Kidney (tissue), 14 donors: ENCODE measurements around the gene LPXN. TPM values are rescaled to one million over a fixed set of nuclear protein-coding genes. Genes with fewer than 3 reads are reported as not detected.

ENCODE experiments used
- DNase-seq, 5 donors: peaks; one replicate each; pipeline ENCODE4 v3.0.0-alpha.2; 2013 to 2020
- FAIRE-seq: peaks from 2 replicates; lab custom pipeline; 2012; peaks lifted over from hg19 to GRCh38; lab: Jason Lieb, UNC
- H3K27ac ChIP-seq, 2 donors: one replicate each; pipeline ENCODE4 v1.7.0; 2013; ENCODE audit warnings: low read depth in 2 of 2, low read length in 2 of 2, inconsistent platforms in 1 of 2
- H3K27me3 ChIP-seq: one replicate; pipeline ENCODE4 v1.7.1; 2013; ENCODE audit warnings: low read length, inconsistent platforms; ENCODE audit not compliant: control insufficient read depth, insufficient read depth
- H3K36me3 ChIP-seq, 3 donors: one replicate each; pipeline versions ENCODE4 v1.7.0 to v1.7.1; 2013; ENCODE audit warnings: low read length in 3 of 3, control low read depth in 1 of 3, inconsistent platforms in 1 of 3; ENCODE audit not compliant: insufficient read depth in 3 of 3, control insufficient read depth in 2 of 3
- H3K4me1 ChIP-seq, 3 donors: one replicate each; pipeline versions ENCODE4 v1.7.0 to v1.7.1; 2013; ENCODE audit warnings: low read length in 3 of 3, inconsistent platforms in 1 of 3, low read depth in 1 of 3; ENCODE audit not compliant: control insufficient read depth in 2 of 3, insufficient read depth in 2 of 3
- H3K4me3 ChIP-seq, 3 donors: one replicate each; pipeline versions ENCODE4 v1.7.0 to v1.8.1; 2013; ENCODE audit warnings: low read length in 3 of 3, control low read depth in 1 of 3, inconsistent platforms in 1 of 3
- H3K9ac ChIP-seq, 3 donors: one replicate each; pipeline versions ENCODE4 v1.7.0 to v1.7.1; 2013; ENCODE audit warnings: low read length in 3 of 3, control low read depth in 1 of 3, inconsistent platforms in 1 of 3
- H3K9me3 ChIP-seq, 3 donors: one replicate each; pipeline versions ENCODE4 v1.7.0 to v1.7.1; 2013; ENCODE audit warnings: low read length in 3 of 3, control low read depth in 1 of 3, inconsistent platforms in 1 of 3; ENCODE audit not compliant: control insufficient read depth in 2 of 3, insufficient read depth in 1 of 3
- intact Hi-C: fragments of 100-400 bp; cut with DNase I; formaldehyde crosslinking; loops from one replicate; pipeline ENCODE4 v1.11.1; 2022
- polyA plus RNA-seq: library from polyadenylated mRNA; stranded (reverse); fragments of 350-450 nt; fragmentation: Illumina TruSeq; extraction: RNeasy Lipid Tissue Mini Kit (QIAGEN cat#74804); gene quantifications from one replicate; pipeline ENCODE4 v1.2.3, GENCODE V29; 2014; ENCODE audit warnings: low read depth, low replicate concordance; ENCODE audit not compliant: insufficient read depth
- total RNA-seq: library from RNA; stranded (reverse); fragmentation: NEBNext Ultra II Directional; extraction: Animal tissue kit (Norgen Biotek cat#: 25700); gene quantifications from one replicate; pipeline ENCODE4 v1.2.1, GENCODE V29; 2021
- TF ChIP-seq, protein P1 (sequence below): IDR thresholded peaks from 3 replicates; pipeline ENCODE4 v1.5.1; 2012; ENCODE audit warnings: mild to moderate bottlenecking, moderate library complexity, borderline replicate concordance; ENCODE audit not compliant: insufficient read depth; ENCODE audit errors: extremely low read depth
- donor health status: control.
- donor health status: control.
- donor health status: control.
- donor health status: control.
- donor health status: control.
- donor health status: DM: yes; HTN: yes; CAD: no.
- donor health status: Normal renal cell carcinoma (clear cell type).

The LPXN gene
- total and polyA plus RNA-seq, 2 donors from 2014 or later: 8.0 to 16.8 TPM

DNA sequence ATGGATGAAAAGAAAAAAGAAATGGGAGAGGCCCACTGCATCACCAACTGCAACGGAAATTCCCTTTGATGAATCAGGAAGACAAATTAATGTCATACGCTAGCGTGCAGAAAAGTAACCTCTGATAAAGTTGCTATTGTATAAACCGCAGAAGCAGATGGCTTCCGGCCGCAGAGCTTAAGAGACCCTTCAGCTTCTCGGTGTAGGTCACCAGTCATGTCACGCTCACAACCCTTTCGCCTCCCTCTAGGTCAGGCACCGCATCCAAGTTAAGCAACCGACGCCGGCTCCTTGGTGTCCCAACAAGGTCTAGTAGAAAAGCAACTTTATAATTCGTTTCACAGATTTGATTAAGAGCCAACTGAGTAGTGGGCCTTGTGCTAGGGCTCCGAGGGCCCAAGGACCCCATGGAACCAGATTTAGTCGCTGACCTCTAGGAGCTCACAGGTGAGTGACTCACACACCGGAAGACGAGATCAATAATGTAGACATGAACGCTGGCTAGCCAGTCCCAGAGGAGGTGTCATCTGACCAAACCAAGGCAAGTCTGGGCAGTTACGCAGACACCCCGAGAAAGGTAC, 2.0 kb upstream of the LPXN start:
- no peaks in the 10 kb centered on the region for H3K27me3 ChIP-seq
- no peak for FAIRE-seq
- peak overlapping the region; percentile 100 for H3K27ac ChIP-seq
- H3K4me1 ChIP-seq: peaks cover 4 to 37% (median 32%) of the 10 kb centered on the region in 3 donors
- H3K9ac ChIP-seq: peak overlapping the region; percentile 96 to 100 (median 98)
- peak overlapping the region; percentile 97 to 100 (median 98) for H3K4me3 ChIP-seq
- H3K36me3 ChIP-seq: no peaks in the 10 kb centered on the region
- peak in 2 of 5 donors; percentile 60 to 86 for DNase-seq
- intact Hi-C loops: no loop called here
- no peaks in the 10 kb centered on the region for H3K9me3 ChIP-seq
- TF ChIP-seq, protein P1, sequence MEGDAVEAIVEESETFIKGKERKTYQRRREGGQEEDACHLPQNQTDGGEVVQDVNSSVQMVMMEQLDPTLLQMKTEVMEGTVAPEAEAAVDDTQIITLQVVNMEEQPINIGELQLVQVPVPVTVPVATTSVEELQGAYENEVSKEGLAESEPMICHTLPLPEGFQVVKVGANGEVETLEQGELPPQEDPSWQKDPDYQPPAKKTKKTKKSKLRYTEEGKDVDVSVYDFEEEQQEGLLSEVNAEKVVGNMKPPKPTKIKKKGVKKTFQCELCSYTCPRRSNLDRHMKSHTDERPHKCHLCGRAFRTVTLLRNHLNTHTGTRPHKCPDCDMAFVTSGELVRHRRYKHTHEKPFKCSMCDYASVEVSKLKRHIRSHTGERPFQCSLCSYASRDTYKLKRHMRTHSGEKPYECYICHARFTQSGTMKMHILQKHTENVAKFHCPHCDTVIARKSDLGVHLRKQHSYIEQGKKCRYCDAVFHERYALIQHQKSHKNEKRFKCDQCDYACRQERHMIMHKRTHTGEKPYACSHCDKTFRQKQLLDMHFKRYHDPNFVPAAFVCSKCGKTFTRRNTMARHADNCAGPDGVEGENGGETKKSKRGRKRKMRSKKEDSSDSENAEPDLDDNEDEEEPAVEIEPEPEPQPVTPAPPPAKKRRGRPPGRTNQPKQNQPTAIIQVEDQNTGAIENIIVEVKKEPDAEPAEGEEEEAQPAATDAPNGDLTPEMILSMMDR: no peak

DNA sequence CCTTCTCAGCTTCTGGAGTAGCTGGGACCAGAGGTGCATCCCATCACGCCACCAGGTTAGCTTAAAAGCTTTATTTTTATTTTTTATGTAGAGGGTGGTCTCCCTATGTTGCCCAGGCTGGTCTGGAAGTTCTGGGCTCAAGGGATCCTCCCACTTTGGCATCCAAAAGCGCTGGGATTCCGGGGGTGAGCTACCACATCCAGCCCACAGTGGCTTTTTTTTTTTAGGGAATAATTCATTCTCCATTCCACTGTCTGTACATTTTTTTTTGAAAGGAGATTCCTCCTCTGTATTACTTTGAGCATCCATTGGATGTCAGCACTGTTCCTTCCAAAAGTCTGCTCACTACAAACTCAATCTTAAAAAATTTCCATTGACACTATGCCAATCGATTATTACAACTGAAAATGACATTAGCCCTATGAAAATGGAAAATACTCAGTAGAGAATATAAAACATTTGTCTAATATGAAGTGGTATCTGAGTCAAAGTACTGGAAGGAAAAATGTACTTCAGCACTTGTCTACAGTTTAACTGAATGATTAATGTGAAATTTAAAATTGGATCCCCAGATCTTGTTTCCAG, 1.3 kb upstream of the LPXN start:
- Histone ChIP-seq H3K36me3 (no peaks in the 10 kb centered on the region), H3K4me3 (peak overlapping the region; percentile 97 to 100 (median 98)), H3K27ac (peak overlapping the region; percentile 100), H3K4me1 (peaks cover 4 to 32% (median 32%) of the 10 kb centered on the region in 3 donors), H3K9me3 (no peaks in the 10 kb centered on the region), H3K27me3 (no peaks in the 10 kb centered on the region), H3K9ac (peak overlapping the region; percentile 96 to 100 (median 98))
- TF ChIP-seq, protein P1: peak; percentile 28
- intact Hi-C loops: no loop called here
- FAIRE-seq: no peak
- peak in 3 of 5 donors; percentile 41 to 51 (median 43) for DNase-seq

DNA sequence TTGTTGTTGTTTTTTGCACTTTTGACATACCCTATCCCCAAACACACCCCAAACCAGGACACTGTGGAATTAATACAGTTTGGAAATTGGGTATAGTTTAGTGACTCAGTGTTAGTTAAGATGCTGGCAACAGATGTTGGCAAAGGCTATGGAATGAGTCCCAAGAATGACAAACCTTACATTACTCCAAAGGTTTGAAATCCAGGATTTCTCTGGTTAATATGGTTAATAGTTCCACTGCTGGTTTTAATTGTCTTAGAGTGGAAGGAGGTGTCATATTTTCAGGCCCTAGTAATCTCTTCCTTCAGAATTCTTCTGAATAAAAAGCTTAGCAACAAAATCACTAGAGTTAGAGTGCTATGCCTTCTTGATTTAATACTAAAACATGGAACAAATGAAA, 775 bp downstream of the LPXN start:
- H3K27ac ChIP-seq: peak overlapping the region; percentile 9 to 44
- intact Hi-C loops: no loop called here
- TF ChIP-seq, protein P1: no peak
- H3K9me3 ChIP-seq: no peaks in the 10 kb centered on the region
- H3K9ac ChIP-seq: peak overlapping the region in 1 of 3 donors; percentile 13
- H3K27me3 ChIP-seq: no peaks in the 10 kb centered on the region
- H3K4me1 ChIP-seq: peaks cover 2 to 23% (median 22%) of the 10 kb centered on the region in 3 donors
- FAIRE-seq (peak; percentile 32), DNase-seq (no peak)
- H3K4me3 ChIP-seq: peak overlapping the region in 1 of 3 donors; percentile 13
- no peaks in the 10 kb centered on the region for H3K36me3 ChIP-seq
